Erythroblast (primary cell): ENCODE data around the gene ZDHHC6.

Experiments
- GATA1 ChIP-seq: IDR thresholded peaks from 2 replicates; pipeline ENCODE4 v1.6.1; 2011; ENCODE audit warnings: low read depth, mild to moderate bottlenecking, control low read depth, low read length, moderate library complexity
- POLR2A ChIP-seq: IDR thresholded peaks from 2 replicates; pipeline ENCODE4 v1.6.1; 2011; ENCODE audit warnings: mild to moderate bottlenecking, low read length

DNA sequence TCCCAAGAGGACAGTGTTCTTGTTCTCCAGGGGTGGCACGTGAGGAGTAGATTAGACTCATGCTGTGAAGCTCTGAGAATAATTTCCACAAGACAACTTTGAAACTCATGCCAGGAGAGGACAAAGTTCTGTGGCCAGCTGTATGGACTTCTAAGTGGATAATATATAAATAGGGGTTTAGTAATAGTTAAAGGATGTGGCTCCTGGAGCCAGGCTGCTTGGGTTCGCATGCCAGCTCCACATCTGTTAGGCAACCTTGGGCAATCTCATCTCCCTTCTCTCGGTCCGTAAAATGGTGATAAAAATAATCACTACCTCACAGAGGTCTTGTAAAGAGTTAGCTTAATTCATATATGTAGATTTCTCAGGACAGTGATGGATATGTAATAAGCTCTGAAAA is 37.0 kb downstream of the ZDHHC6 start:
- TF ChIP-seq POLR2A (no peak), GATA1 (no peak)
